H9 (cell line): ENCODE measurements around the gene SHC4. TPM values are rescaled to one million over a fixed set of nuclear protein-coding genes. Genes with fewer than 3 reads are reported as not detected.

Experiments used
- DNase-seq: peaks from one replicate; pipeline ENCODE4 v3.0.0-alpha.2; 2017
- H2AFZ ChIP-seq: one replicate; pipeline ENCODE4 v1.6.1; 2013; ENCODE audit warnings: mild to moderate bottlenecking, low read length, control low read depth, moderate library complexity
- H2AK5ac ChIP-seq: 2 replicates; pipeline ENCODE4 v1.6.1; 2013; ENCODE audit warnings: low read length, control low read depth, mixed read lengths; ENCODE audit not compliant: insufficient read length
- H2BK120ac ChIP-seq: one replicate; pipeline ENCODE4 v1.6.1; 2013; ENCODE audit warnings: low read depth, mild to moderate bottlenecking, low read length, control low read depth, inconsistent platforms; ENCODE audit not compliant: poor library complexity, severe bottlenecking
- H2BK12ac ChIP-seq: 2 replicates; pipeline ENCODE4 v1.6.1; 2013; ENCODE audit warnings: low read length, control low read depth, mixed read lengths, low read depth; ENCODE audit not compliant: insufficient read length
- H2BK15ac ChIP-seq: 2 replicates; pipeline ENCODE4 v1.6.1; 2013; ENCODE audit warnings: low read depth, low read length, control low read depth
- H2BK20ac ChIP-seq: one replicate; pipeline ENCODE4 v1.6.1; 2013; ENCODE audit warnings: low read depth, mild to moderate bottlenecking, low read length, control low read depth, inconsistent platforms; ENCODE audit not compliant: poor library complexity, severe bottlenecking
- H2BK5ac ChIP-seq: 2 replicates; pipeline ENCODE4 v1.6.1; 2013; ENCODE audit warnings: low read length, control low read depth, mixed read lengths; ENCODE audit not compliant: insufficient read length
- H3K14ac ChIP-seq: 2 replicates; pipeline ENCODE4 v1.6.1; 2013; ENCODE audit warnings: low read length, control low read depth; ENCODE audit not compliant: insufficient read depth
- H3K18ac ChIP-seq: 2 replicates; pipeline ENCODE4 v1.6.1; 2013; ENCODE audit warnings: low read depth, mild to moderate bottlenecking, mixed read lengths, low read length, control low read depth; ENCODE audit not compliant: insufficient read length
- H3K23ac ChIP-seq: 2 replicates; pipeline ENCODE4 v1.6.1; 2013; ENCODE audit warnings: low read length, control low read depth, mixed read lengths, low read depth; ENCODE audit not compliant: insufficient read length
- H3K23me2 ChIP-seq: 2 replicates; pipeline ENCODE4 v1.6.1; 2013; ENCODE audit warnings: low read depth, mild to moderate bottlenecking, mixed read lengths, low read length, control low read depth; ENCODE audit not compliant: insufficient read length, poor library complexity, severe bottlenecking
- H3K27ac ChIP-seq: 2 replicates; pipeline ENCODE4 v1.5.1; 2013; ENCODE audit warnings: low read length, control low read depth, mixed read lengths, low read depth; ENCODE audit not compliant: insufficient read length
- H3K27me3 ChIP-seq: 2 replicates; pipeline ENCODE4 v1.6.1; 2013; ENCODE audit warnings: low read length, control low read depth, inconsistent platforms; ENCODE audit not compliant: insufficient read depth
- H3K4ac ChIP-seq: 2 replicates; pipeline ENCODE4 v1.6.1; 2013; ENCODE audit warnings: low read depth, mild to moderate bottlenecking, control low read depth, inconsistent platforms, low read length, moderate library complexity
- H3K4me1 ChIP-seq: 2 replicates; pipeline ENCODE4 v1.6.1; 2013; ENCODE audit warnings: low read length, control low read depth, inconsistent platforms; ENCODE audit not compliant: insufficient read depth
- H3K4me2 ChIP-seq: 2 replicates; pipeline ENCODE4 v1.6.1; 2013; ENCODE audit warnings: low read length, control low read depth, mixed read lengths; ENCODE audit not compliant: insufficient read length, insufficient read depth
- H3K56ac ChIP-seq: 2 replicates; pipeline ENCODE4 v1.6.1; 2013; ENCODE audit warnings: low read depth, mild to moderate bottlenecking, mixed read lengths, low read length, control low read depth; ENCODE audit not compliant: insufficient read length
- H3K79me1 ChIP-seq: 2 replicates; pipeline ENCODE4 v1.6.1; 2013; ENCODE audit warnings: low read depth, mild to moderate bottlenecking, moderate library complexity, low read length, control low read depth, inconsistent platforms; ENCODE audit not compliant: insufficient read depth, poor library complexity, severe bottlenecking
- H3K79me2 ChIP-seq: 2 replicates; pipeline ENCODE4 v1.6.1; 2013; ENCODE audit warnings: low read length, control low read depth, inconsistent platforms; ENCODE audit not compliant: insufficient read depth
- H3K9ac ChIP-seq: 2 replicates; pipeline ENCODE4 v1.6.1; 2013; ENCODE audit warnings: low read length, control low read depth, mixed read lengths; ENCODE audit not compliant: insufficient read length; ENCODE audit errors: extremely low read depth
- H3K9me3 ChIP-seq: one replicate; pipeline ENCODE4 v1.6.1; 2013; ENCODE audit warnings: low read depth, low read length, inconsistent platforms; ENCODE audit not compliant: control insufficient read depth
- H3T11ph ChIP-seq: one replicate; pipeline ENCODE4 v1.6.1; 2013; ENCODE audit warnings: mild to moderate bottlenecking, low read length, control low read depth, inconsistent platforms
- H4K20me1 ChIP-seq: one replicate; pipeline ENCODE4 v1.6.1; 2013; ENCODE audit not compliant: control insufficient read depth, insufficient read length, insufficient read depth
- H4K5ac ChIP-seq: 2 replicates; pipeline ENCODE4 v1.6.1; 2013; ENCODE audit warnings: low read depth, mild to moderate bottlenecking, mixed read lengths, low read length, control low read depth; ENCODE audit not compliant: insufficient read length
- H4K8ac ChIP-seq: replicated peaks from 2 replicates; pipeline ENCODE4 v1.6.1; 2013; ENCODE audit warnings: low read length, control low read depth, mixed read lengths, low read depth; ENCODE audit not compliant: insufficient read length
- H4K91ac ChIP-seq: 2 replicates; pipeline ENCODE4 v1.6.1; 2013; ENCODE audit warnings: low read depth, mild to moderate bottlenecking, moderate library complexity, mixed read lengths, low read length, control low read depth; ENCODE audit not compliant: insufficient read length
- H3K27ac Mint-ChIP-seq, 3 experiments: 2 replicates in 2 of 3; 3 replicates in 1 of 3; pipeline ENCODE4 v1.8.0; 2020 to 2021; ENCODE audit warnings: mixed read lengths in 3 of 3, mild to moderate bottlenecking in 1 of 3, moderate library complexity in 1 of 3
- H3K27me3 Mint-ChIP-seq: 2 replicates; pipeline ENCODE4 v1.8.0; 2021; ENCODE audit warnings: low read depth, mild to moderate bottlenecking, moderate library complexity, mixed read lengths
- H3K36me3 Mint-ChIP-seq, 3 experiments: 2 replicates in 2 of 3; 3 replicates in 1 of 3; pipeline ENCODE4 v1.8.0; 2020 to 2021; ENCODE audit warnings: low read depth in 3 of 3, mixed read lengths in 3 of 3; ENCODE audit not compliant: insufficient read depth in 1 of 3
- H3K4me1 Mint-ChIP-seq, 2 experiments: 2 replicates each; pipeline ENCODE4 v1.8.0; 2020; ENCODE audit warnings: mixed read lengths in 2 of 2
- H3K4me3 Mint-ChIP-seq, 2 experiments: 2 replicates in 1 of 2; 3 replicates in 1 of 2; pipeline ENCODE4 v1.8.0; 2020 to 2021; ENCODE audit warnings: mild to moderate bottlenecking in 2 of 2, mixed read lengths in 2 of 2, moderate library complexity in 1 of 2
- H3K9me3 Mint-ChIP-seq, 2 experiments: 2 replicates in 1 of 2; 3 replicates in 1 of 2; pipeline ENCODE4 v1.8.0; 2020; ENCODE audit warnings: mild to moderate bottlenecking in 2 of 2, mixed read lengths in 2 of 2, moderate library complexity in 1 of 2
- WGBS: extraction: QIAGEN DNeasy Blood & Tissue Kit; methylation state at CpG from one replicate; pipeline ENCODE4 v1.1.7; 2013; ENCODE audit warnings: missing lambda C conversion rate, low lambda C conversion rate, mixed read lengths; ENCODE audit not compliant: insufficient read length; ENCODE audit errors: extremely low coverage; 5-methylcytosine and 5-hydroxymethylcytosine counted together
- total RNA-seq: library from RNA; stranded (reverse); gene quantifications from 2 replicates; pipeline ENCODE4 v1.2.1, GENCODE V29; 2021
- TF ChIP-seq, protein P1 (sequence below): fragments of 200-600 bp; sonication (generic); conservative IDR thresholded peaks from 3 replicates; pipeline ENCODE4 v1.8.0; 2021; ENCODE audit warnings: antibody characterized with exemption, mild to moderate bottlenecking

Gene SHC4
- total RNA-seq, 1 experiment from 2014 or later = 0.26 TPM

- H4K8ac ChIP-seq = no peak overlapping the region
Measured at GRCh38 chr15:48905847-48906246, 57.9 kb downstream of the SHC4 start.

More at GRCh38 chr15:48905847-48906246, 57.9 kb downstream of the SHC4 start:
- no peak overlapping the region for H4K5ac ChIP-seq
- peaks cover 0 to 9% of the 10 kb centered on the region in 2 experiments; a peak in 3 of 4 replicates for H3K4me1 Mint-ChIP-seq
- H3K18ac ChIP-seq = no peak overlapping the region
- no peak overlapping the region for H3K14ac ChIP-seq
- H3K4me1 ChIP-seq = no peaks in the 10 kb centered on the region
- H3K4me2 ChIP-seq = no peak overlapping the region
- no peak overlapping the region for H3T11ph ChIP-seq
- no peaks in the 10 kb centered on the region for H3K79me1 ChIP-seq
- no peak overlapping the region for H4K91ac ChIP-seq
- H3K23me2 ChIP-seq = no peaks in the 10 kb centered on the region
- TF ChIP-seq, protein P1, sequence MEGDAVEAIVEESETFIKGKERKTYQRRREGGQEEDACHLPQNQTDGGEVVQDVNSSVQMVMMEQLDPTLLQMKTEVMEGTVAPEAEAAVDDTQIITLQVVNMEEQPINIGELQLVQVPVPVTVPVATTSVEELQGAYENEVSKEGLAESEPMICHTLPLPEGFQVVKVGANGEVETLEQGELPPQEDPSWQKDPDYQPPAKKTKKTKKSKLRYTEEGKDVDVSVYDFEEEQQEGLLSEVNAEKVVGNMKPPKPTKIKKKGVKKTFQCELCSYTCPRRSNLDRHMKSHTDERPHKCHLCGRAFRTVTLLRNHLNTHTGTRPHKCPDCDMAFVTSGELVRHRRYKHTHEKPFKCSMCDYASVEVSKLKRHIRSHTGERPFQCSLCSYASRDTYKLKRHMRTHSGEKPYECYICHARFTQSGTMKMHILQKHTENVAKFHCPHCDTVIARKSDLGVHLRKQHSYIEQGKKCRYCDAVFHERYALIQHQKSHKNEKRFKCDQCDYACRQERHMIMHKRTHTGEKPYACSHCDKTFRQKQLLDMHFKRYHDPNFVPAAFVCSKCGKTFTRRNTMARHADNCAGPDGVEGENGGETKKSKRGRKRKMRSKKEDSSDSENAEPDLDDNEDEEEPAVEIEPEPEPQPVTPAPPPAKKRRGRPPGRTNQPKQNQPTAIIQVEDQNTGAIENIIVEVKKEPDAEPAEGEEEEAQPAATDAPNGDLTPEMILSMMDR = no peak
- no peaks in the 10 kb centered on the region for H3K9me3 Mint-ChIP-seq
- no peak overlapping the region for H3K56ac ChIP-seq
- no peak overlapping the region for H3K9ac ChIP-seq
- H2BK12ac ChIP-seq = no peak overlapping the region
- no peaks in the 10 kb centered on the region for H4K20me1 ChIP-seq
- no peak overlapping the region for H3K23ac ChIP-seq
- H3K27me3 ChIP-seq = no peaks in the 10 kb centered on the region
- H2BK20ac ChIP-seq = no peak overlapping the region
- H3K27me3 Mint-ChIP-seq = no peaks in the 10 kb centered on the region
- H3K9me3 ChIP-seq = no peaks in the 10 kb centered on the region
- H3K36me3 Mint-ChIP-seq = no peaks in the 10 kb centered on the region
- H3K4me3 Mint-ChIP-seq = no peak overlapping the region
- H2BK15ac ChIP-seq = no peak overlapping the region
- H2BK120ac ChIP-seq = no peak overlapping the region
- H3K27ac Mint-ChIP-seq = no peak overlapping the region
- H3K79me2 ChIP-seq = no peaks in the 10 kb centered on the region
- no peak overlapping the region for H2AK5ac ChIP-seq
- no peak overlapping the region for H3K27ac ChIP-seq
- no peak overlapping the region for H2AFZ ChIP-seq
- no CpG with 5 or more reads among the region's 1 CpG for WGBS
- H3K4ac ChIP-seq = no peak overlapping the region
- no peak for DNase-seq
- no peak overlapping the region for H2BK5ac ChIP-seq
